GM18526 (cell line): ENCODE data around the gene POP7.

Experiments
- POLR2A ChIP-seq: IDR thresholded peaks from 3 replicates; pipeline ENCODE4 v1.6.1; 2011; ENCODE audit not compliant: insufficient read length; ENCODE audit errors: extremely low read depth

The POP7 gene

GRCh38 chr7:100677308-100678267 is 28.3 kb upstream of the POP7 start:
- no peak for TF ChIP-seq POLR2A

DNA sequence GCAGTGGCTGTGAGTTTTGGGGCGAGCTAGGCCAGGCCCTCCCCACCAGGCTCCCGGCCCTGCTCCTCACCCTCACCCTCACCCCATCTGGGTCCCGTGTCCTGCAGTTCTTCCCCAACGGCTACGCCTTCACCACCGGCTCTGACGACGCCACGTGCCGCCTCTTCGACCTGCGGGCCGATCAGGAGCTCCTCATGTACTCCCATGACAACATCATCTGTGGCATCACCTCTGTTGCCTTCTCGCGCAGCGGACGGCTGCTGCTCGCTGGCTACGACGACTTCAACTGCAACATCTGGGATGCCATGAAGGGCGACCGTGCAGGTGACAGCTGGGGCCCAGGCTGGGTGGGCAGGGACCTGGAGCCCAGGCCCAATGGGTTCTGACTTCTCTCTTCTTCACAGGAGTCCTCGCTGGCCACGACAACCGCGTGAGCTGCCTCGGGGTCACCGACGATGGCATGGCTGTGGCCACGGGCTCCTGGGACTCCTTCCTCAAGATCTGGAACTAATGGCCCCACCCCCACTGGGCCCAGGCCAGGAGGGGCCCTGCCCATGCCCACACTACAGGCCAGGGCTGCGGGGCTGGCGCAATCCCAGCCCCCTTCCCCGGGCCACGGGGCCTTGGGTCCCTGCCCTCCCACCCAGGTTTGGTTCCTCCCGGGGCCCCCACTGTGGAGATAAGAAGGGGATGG is 27.5 kb upstream of the POP7 start:
- no peak for TF ChIP-seq POLR2A

DNA sequence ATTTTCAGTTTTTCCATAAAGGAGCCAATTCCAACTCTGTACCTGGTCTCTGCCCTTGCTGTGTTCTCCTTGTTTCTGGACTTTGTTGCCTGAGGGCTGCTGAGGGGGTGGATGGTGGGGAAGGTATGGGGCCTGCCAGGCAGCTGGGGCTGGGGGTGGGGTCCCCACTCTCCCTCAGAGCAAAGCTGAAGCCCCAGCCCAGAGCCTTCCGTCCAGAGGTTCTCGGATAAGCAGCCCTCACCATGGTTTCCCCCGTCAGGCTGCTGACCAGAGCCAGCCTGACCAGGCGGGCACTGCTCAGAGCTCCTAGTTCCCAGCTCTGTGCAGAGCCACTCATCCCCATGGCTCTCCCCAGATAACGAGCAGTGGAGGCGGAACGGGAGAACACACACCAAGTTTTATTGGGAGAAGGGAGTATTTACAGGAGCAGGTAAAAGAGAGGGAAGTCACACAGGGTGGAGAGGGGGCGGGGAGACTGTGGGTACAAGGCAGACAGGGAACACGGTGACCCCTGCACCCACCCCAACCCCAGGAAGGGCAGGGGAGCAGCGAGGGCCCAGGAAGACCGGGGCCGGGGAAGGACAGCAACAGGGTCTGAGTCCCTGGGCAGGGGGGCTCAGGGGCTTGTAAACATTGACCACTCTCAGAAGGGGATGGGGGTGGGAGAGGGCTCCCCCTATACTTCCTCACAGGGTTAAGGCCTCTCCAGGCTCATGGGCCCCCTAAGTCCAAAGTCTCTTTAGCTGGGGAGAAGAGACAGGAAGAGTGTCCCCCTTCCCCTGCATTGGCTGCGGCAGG is 26.6 kb upstream of the POP7 start:
- TF ChIP-seq POLR2A, result peak; percentile 20

DNA sequence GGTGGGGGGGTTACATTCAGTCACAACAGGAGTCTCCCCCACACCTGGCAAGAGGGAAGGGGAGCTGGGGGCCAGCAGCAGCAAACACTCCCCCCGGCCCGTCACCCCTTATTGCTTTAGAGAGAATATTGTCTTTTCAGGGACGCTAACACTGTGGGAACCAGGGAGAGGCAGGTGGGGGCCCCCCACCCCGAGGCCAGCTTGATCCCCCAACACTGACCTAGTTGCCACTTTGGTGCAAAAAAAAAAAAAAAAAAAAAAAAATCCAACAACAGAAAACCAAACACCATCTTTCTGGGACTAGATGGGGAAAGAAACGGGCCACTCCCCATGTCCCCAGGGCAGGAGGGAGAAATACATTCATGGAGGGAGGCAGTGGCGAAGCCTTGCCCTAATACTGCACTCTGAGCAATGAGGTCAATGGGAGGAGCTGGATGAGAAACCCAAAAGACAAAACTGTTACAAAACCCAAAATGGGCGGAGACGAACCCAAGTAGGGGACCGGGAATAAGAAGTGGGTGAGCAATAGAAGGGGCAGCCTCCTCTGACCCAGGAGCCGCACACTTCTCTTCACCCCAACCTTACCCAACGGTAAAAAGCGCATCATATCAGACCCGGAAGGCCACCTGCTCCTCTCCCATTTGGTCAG is 25.9 kb upstream of the POP7 start:
- TF ChIP-seq POLR2A, result no peak

DNA sequence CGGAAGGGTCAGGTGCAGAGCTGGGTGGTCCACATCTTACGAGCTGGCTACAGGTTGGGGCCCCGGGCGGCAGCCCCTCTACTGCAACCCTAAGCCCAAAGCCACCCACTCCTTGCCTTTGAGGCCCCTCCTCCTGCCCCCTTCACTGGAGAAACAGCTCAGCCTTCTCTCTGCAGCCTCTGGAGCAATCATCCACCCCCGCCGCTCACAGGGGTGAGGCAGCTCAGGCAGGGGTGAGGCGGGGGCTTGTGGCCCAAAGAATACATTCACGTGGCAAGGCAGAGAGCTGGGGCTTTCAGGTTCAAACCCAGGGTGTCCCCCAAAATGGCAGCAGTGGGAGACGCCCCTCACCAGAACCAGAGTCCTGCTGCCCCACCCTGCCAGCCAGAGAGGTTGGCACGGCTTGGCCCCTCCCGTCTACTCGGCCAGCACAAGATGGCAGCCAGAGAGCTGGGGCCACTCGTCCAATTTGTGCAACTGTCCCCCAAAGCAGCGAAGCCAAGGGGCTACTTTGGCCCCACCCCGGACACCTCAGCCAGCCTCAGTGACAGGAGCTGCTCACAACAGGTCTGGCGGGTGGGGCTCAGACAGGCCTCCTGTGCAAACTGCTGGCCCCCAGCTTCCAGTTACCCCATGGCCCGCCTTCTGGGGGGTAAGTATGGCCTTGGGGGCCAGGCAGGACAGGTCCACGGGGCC is 25.2 kb upstream of the POP7 start:
- no peak for TF ChIP-seq POLR2A

DNA sequence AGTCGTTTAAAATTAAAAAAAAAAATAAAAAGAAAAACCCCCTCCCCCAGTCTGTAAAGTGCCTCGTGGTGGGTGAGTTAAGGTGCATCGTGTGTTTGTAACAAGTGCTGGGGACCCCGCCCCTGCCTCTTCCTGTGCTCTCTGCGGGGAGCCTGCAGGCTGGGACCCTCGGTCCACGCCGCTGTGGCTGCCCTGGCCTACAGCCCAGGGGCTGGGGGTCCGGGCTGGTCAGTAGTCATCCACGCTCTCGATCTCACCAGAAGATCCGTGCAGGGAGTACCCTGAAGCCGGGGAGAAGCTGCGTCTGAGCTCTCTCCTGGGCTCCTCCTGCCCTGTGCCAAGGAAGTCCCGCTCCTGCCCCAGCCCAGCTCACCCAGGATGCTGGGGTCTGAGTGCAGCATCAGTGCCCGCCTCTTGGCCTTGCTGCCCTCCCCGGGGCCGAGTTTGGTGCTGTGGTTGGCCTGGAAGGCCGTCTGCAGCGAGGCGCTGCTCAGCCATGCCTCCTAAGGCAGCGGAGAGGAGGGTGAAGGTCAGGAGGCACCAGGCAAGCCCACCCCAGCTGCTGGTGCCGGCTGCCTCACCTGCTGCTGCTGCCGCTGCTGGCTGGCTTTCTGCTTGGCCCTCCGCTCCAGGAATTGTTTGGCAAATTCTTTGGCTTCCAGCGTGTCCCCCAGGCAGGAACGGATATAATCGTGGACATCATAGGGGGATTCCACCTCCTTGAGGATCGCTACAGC is 24.3 kb upstream of the POP7 start:
- no peak for TF ChIP-seq POLR2A

DNA sequence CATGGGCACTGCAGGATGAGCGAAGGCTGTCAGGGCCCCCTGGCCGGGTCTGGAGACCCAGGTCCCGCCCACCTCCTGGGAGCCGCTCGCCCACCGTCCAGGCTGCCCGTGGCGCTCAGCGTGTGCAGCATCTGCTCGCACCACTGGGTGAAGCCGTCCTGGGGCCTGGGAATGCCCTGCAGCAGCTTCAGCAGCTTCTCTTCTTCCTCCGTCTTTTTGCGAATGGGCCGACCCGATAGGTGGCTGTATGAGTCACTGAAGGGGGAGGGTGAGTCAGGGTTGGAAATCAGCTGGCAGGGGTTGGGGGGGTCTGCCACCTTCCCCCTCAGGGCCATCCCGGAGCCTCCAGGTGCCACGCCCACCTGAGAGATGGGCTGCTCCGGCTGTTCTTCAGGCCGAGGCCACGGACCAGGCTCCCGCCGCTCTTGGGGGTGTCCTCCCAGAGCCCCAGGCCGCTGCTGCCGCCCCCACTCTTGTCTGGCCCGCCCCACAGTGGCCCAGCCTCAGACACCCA is 23.6 kb upstream of the POP7 start:
- no peak for TF ChIP-seq POLR2A

DNA sequence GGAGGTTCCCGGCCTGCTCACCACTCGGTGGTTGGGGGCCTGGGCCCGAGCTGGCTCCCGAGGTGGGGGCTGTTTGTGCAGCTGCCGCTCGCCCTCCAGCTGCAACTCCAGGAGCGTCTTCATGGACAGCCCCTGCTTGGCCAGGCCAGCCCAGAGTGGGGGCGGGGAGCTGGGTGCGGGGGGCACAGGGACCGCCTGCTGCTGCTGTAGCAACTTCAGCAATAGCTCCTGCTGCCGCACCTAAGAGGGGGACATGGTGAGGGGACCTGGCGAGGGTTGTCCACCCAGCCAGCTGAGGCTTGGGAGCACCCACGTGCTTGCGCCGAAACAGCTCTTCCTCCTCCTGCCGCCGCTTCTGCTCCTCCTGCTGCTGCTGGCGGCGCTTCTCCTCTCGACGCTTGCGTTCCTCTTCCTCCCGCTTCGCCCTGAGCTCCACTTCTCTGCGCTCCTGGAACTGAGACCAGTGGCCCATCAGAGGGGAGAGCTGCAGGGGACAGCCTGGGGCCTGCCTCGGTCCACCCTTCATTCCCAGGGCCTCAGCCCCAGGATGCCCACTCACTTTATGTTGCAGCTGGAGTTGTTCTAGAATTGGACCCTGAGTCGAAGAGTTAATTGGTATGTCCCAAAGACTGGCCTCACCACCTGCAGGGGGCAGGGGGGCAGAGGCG is 22.8 kb upstream of the POP7 start:
- TF ChIP-seq POLR2A, result no peak

GRCh38 chr7:100683659-100684533 is 22.0 kb upstream of the POP7 start:
- no peak for TF ChIP-seq POLR2A

- no peak for TF ChIP-seq POLR2A
These were observed 21.3 kb upstream of the POP7 start for GRCh38 chr7:100684534-100685042.

DNA sequence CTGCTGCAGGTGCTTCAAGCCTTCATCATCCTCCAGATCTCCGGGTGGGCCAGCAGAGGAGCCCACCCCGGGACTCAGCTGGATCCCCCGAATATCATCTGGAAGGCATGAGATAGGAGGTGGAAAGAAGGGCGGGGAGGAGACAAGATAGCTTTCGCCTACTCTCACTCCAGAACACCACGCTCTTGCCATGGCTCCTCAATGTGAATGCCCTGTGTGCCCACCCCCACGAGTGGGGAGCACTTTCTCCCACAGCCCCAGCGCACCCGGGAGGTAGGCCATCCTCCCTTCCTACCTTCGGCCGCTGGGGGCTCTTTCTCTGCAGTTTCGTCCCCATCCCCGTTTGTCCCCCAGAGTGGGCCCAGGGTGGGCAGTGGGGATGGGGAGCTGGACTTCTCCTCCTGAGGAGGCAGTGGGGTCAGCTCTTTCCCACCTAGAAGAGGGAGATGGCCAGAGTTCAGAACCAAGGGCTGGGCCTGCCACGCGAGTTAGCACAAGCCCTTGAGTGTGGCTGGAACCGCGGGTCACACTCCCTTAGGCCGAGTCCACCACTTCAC is 20.8 kb upstream of the POP7 start:
- no peak for TF ChIP-seq POLR2A

- no peak for TF ChIP-seq POLR2A
These were observed 20.2 kb upstream of the POP7 start for GRCh38 chr7:100685631-100686145.
